ENCODE data around the gene LSAMP.

The LSAMP gene

DNA sequence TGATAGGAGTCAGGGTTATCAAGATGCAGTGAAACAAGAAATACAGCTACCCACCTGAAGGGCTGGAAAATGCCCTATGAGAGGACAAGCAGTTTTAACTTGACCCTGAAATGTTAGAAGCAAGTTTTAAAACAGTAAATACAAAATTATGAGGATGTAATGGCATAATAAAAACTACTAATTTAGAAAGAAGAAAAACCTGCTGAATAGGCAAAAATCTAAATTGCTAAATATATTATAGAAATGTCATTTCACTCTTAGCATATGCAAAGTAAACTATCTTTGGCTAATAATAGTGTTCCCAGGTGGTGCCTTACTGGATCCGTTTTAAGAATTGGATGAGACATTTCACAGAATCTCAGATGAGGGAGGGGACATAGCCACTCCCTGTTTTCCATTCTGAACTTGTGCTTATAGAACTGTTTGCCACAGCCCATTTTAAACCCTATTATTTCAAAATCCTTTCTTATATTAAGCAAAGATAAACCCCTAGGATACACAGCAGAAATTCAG lies 294.6 kb downstream of the LSAMP start:
- H3K9ac ChIP-seq (ENCODE audit: low read length) = no peak overlapping the region
- no peak overlapping the region for H3K4me3 ChIP-seq (ENCODE audit: low read length)
- H3K9me3 ChIP-seq (ENCODE audit: control insufficient read depth, low read depth, low read length) = peaks cover 5% of the 10 kb centered on the region
- H3K27ac ChIP-seq (ENCODE audit: low read length) = no peak overlapping the region
- H3K4me1 ChIP-seq (ENCODE audit: control insufficient read depth, low read depth, low read length) = peaks cover 19% of the 10 kb centered on the region
- H3K27me3 ChIP-seq (ENCODE audit: control insufficient read depth, insufficient read depth, low read length) = no peaks in the 10 kb centered on the region
- no peaks in the 10 kb centered on the region for H3K36me3 ChIP-seq (ENCODE audit: control insufficient read depth, low read depth, low read length)

DNA sequence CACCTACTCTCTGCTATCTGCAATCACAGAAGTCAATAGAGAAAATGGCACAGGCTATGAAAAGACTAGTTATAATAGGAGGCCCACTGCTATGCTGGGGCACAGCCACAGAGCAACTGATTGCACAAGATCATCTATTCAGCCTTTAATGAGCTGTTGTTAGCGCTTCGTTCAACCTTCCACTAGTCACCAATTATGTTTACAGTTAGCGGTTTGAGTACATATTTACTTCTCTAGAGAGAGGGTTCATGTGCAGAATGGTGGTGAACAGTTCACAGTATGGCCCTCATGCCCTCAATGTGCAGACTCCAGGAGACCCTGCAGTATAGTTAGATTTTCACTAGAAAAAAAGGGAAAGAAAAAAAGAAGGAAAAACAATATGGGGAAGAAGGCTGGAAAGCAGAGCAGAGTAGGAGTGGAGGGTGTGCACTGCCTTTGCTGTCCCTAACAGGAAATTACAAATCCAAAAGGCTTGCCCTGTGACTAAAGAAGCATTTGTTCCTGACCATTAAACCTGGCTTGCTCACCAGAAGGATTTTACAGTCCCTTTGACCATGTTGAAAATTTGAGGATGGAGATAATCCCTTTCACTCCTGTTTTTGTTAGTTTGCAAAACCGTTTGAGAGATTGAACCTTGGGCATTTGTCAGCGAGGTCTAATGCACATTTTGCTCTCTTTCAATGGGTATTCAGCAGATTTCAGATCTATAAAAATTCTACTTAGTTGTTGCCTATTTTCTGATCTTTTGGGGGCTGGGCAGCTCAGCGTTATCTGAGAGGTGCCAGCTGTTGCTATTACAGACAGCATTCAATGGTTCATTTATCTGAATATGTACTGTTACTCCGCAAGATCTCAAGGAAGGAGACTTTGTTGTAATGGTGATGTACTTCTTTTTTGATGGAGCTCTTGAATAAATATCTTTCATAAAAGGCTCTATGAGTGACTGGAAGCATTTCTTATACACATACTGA lies 296.1 kb downstream of the LSAMP start:
- no peak overlapping the region for H3K4me3 ChIP-seq (ENCODE audit: low read length)
- H3K9ac ChIP-seq (ENCODE audit: low read length) = no peak overlapping the region
- H3K27ac ChIP-seq (ENCODE audit: low read length) = no peak overlapping the region
- peaks cover 11% of the 10 kb centered on the region for H3K9me3 ChIP-seq (ENCODE audit: control insufficient read depth, low read depth, low read length)
- no peaks in the 10 kb centered on the region for H3K27me3 ChIP-seq (ENCODE audit: control insufficient read depth, insufficient read depth, low read length)
- peaks cover 19% of the 10 kb centered on the region for H3K4me1 ChIP-seq (ENCODE audit: control insufficient read depth, low read depth, low read length)
- no peaks in the 10 kb centered on the region for H3K36me3 ChIP-seq (ENCODE audit: control insufficient read depth, low read depth, low read length)

DNA sequence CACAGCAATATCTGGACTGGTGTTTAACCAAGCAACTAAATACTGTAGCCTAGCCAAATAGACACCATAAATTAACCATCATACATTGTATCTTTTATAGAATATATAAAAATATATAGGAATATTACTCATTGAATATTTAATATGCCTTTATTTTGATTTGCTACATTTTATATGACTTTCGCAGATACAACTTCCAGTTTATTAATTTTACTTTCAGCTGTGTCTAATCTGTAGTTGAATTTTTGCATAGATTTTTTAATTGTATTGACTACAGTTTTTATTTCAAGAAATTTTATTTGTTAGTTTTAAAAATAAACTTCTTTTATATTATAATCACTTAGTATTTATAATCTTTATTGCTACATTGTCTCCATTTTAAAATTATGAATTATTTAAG lies 299.7 kb downstream of the LSAMP start:
- Histone ChIP-seq H3K27ac (ENCODE audit: low read length) (no peak overlapping the region), H3K4me3 (ENCODE audit: low read length) (no peak overlapping the region), H3K27me3 (ENCODE audit: control insufficient read depth, insufficient read depth, low read length) (no peaks in the 10 kb centered on the region), H3K4me1 (ENCODE audit: control insufficient read depth, low read depth, low read length) (peaks cover 14% of the 10 kb centered on the region), H3K9me3 (ENCODE audit: control insufficient read depth, low read depth, low read length) (peaks cover 11% of the 10 kb centered on the region), H3K9ac (ENCODE audit: low read length) (no peak overlapping the region), H3K36me3 (ENCODE audit: control insufficient read depth, low read depth, low read length) (no peaks in the 10 kb centered on the region)

DNA sequence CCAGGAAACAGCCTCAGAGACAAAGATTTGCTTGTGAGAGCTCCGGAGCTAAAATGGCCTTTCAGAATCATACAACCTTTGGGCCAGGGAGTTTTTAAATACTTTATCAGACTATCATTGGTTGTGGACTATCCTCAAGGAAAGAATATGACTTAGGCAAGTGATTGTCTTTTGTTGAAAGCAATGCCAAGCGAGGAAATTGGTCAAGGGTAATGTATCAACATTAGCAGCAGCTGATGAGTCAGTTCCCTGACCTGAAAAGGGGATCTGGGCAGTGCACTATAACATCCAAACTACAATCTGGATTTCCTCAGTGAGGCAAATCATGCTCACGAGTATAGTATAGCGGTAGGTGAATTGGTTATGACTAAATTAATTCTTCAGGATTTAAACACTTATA lies 303.6 kb downstream of the LSAMP start:
- H3K36me3 ChIP-seq (ENCODE audit: control insufficient read depth, low read depth, low read length) = no peaks in the 10 kb centered on the region
- H3K9me3 ChIP-seq (ENCODE audit: control insufficient read depth, low read depth, low read length) = peaks cover 11% of the 10 kb centered on the region
- H3K4me3 ChIP-seq (ENCODE audit: low read length) = no peak overlapping the region
- H3K27ac ChIP-seq (ENCODE audit: low read length) = no peak overlapping the region
- H3K9ac ChIP-seq (ENCODE audit: low read length) = no peak overlapping the region
- H3K27me3 ChIP-seq (ENCODE audit: control insufficient read depth, insufficient read depth, low read length) = no peaks in the 10 kb centered on the region
- H3K4me1 ChIP-seq (ENCODE audit: control insufficient read depth, low read depth, low read length) = no peaks in the 10 kb centered on the region

DNA sequence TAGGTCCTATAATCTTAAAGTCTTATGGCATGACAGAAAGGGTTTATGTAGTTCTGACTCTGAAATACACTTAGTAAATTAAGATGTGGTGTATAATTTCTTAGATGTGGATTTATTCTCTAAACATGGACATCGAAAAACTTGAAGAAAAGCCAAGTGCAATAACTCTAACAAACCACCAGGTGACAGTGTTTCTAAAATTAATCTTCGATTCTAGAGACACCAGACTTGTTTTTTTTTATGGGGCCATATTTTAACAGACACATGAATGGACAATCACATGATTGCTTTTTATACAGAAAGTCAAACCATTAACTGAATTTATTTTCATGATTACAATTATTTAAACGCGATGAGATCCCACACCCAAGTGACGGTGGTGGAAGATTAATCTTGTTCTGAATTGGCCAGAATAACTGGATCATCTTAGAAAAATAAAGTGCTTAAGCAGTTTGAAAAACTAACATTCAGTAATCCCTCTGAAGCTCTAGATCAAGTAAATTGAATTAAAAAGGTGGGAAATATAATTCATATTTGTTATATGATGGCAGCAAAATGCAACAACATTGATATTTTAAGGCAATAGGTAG lies 305.1 kb downstream of the LSAMP start:
- Histone ChIP-seq H3K4me3 (ENCODE audit: low read length) (no peak overlapping the region), H3K27me3 (ENCODE audit: control insufficient read depth, insufficient read depth, low read length) (no peaks in the 10 kb centered on the region), H3K4me1 (ENCODE audit: control insufficient read depth, low read depth, low read length) (no peaks in the 10 kb centered on the region), H3K36me3 (ENCODE audit: control insufficient read depth, low read depth, low read length) (no peaks in the 10 kb centered on the region), H3K27ac (ENCODE audit: low read length) (no peak overlapping the region), H3K9me3 (ENCODE audit: control insufficient read depth, low read depth, low read length) (peaks cover 3% of the 10 kb centered on the region), H3K9ac (ENCODE audit: low read length) (no peak overlapping the region)

DNA sequence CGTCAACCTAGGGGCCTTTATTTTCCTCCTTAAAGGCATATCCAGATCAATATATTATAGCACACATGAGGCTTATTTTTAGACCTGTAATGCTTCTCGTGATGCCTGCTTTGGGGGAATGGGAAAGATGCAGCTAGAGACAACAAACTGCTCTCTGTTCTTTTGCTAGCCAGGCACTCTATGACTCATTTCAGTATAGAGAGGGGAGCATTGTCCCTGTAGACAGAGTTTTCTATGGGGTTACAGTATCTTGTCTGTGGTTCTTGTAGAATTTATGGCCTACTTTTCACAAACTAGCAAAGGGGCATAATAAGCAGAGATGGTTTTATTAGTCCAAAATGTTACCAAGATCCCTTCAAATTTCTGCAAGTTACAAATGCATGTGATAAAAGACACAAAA lies 305.6 kb downstream of the LSAMP start:
- Histone ChIP-seq H3K4me1 (ENCODE audit: control insufficient read depth, low read depth, low read length) (no peaks in the 10 kb centered on the region), H3K27ac (ENCODE audit: low read length) (no peak overlapping the region), H3K27me3 (ENCODE audit: control insufficient read depth, insufficient read depth, low read length) (no peaks in the 10 kb centered on the region), H3K36me3 (ENCODE audit: control insufficient read depth, low read depth, low read length) (no peaks in the 10 kb centered on the region), H3K9ac (ENCODE audit: low read length) (no peak overlapping the region), H3K9me3 (ENCODE audit: control insufficient read depth, low read depth, low read length) (no peaks in the 10 kb centered on the region), H3K4me3 (ENCODE audit: low read length) (no peak overlapping the region)

DNA sequence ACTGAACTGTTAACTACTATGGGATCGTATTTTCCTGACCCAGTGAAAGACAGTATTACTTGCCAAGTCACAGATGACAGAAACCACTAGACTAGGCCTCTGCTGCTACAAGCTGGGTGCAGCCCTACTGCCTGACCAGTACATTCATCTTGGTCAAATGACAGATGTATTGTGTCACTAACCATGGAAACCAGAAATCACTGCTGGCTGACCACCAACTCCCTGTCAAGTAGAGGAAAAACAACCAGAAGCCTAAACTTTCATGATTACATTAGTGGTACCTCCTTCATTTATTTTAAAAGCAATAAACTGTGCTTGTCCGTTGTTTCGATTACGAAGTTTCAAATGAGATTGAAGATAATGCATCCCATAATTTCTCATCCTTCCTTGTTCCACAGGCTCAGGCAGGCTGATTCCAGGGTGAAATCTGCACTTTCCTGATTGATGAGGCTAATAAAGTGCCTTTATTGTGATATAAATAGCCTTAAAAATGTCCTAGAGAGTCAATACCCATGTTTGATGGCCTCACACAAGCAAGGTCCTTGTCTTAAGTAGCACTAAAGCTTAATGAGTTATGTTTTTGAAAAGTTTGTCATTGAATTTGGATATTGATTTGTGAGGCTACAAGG lies 309.7 kb downstream of the LSAMP start:
- Histone ChIP-seq H3K9ac (ENCODE audit: low read length) (no peak overlapping the region), H3K4me1 (ENCODE audit: control insufficient read depth, low read depth, low read length) (no peaks in the 10 kb centered on the region), H3K4me3 (ENCODE audit: low read length) (no peak overlapping the region), H3K27ac (ENCODE audit: low read length) (no peak overlapping the region), H3K9me3 (ENCODE audit: control insufficient read depth, low read depth, low read length) (no peaks in the 10 kb centered on the region), H3K36me3 (ENCODE audit: control insufficient read depth, low read depth, low read length) (no peaks in the 10 kb centered on the region), H3K27me3 (ENCODE audit: control insufficient read depth, insufficient read depth, low read length) (no peaks in the 10 kb centered on the region)

DNA sequence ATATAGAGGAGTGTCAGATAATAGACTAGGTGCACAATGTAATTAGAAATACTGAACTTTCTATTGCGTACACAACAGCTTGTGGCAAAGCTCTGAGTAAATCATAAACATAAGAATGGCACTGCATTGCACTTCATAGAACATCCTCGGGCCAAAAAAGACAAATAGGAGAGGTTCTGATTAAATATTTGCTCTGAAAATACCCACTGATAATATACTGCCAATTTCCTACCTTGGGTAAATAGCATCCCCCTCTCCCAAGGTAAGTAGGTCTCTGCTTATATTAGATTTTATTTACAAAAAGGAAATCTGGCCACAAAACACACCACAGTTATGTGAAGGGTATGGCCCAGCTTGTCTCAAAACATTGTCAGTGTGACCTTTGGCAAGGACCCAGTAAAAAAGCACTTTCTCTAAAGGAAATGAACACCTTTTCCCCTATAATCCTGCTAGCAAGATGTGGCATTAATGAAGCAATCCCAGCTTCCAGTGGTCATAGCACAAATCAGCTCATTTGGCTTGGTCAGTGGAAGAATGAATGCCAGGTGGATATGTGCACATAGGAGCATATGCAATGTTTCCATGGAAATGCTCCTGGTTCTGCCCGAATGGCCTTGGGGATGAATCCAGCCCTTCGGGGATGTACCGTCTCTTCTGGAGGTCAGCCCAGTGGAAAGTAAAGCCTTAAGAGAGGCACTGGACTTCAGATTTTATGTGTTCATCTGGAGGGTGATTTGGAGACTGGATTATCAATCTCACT lies 315.9 kb downstream of the LSAMP start:
- H3K4me1 ChIP-seq (ENCODE audit: control insufficient read depth, low read depth, low read length) = peaks cover 12% of the 10 kb centered on the region
- no peaks in the 10 kb centered on the region for H3K36me3 ChIP-seq (ENCODE audit: control insufficient read depth, low read depth, low read length)
- H3K27me3 ChIP-seq (ENCODE audit: control insufficient read depth, insufficient read depth, low read length) = no peaks in the 10 kb centered on the region
- no peaks in the 10 kb centered on the region for H3K9me3 ChIP-seq (ENCODE audit: control insufficient read depth, low read depth, low read length)
- H3K27ac ChIP-seq (ENCODE audit: low read length) = no peak overlapping the region
- H3K9ac ChIP-seq (ENCODE audit: low read length) = no peak overlapping the region
- H3K4me3 ChIP-seq (ENCODE audit: low read length) = no peak overlapping the region

DNA sequence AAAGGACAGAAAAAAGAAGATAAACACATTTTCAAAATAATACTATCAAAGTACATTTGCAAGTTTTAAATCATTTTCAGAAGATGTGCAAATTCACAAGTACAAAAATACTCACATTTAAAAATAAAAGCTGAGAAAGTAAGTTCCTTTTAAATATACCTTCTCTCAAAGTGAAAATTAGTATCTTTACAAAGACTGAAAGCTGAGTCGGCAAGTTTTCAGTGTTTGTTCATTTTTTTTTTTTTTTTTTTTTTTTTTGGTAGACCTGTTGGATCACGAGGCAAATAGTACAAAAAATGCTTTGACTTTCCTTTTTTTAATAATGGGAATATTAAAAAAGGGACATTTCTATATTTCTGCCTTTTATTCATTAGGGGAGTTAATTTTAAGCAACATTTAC lies 317.8 kb downstream of the LSAMP start:
- Histone ChIP-seq H3K4me1 (ENCODE audit: control insufficient read depth, low read depth, low read length) (peaks cover 12% of the 10 kb centered on the region), H3K27me3 (ENCODE audit: control insufficient read depth, insufficient read depth, low read length) (no peaks in the 10 kb centered on the region), H3K4me3 (ENCODE audit: low read length) (no peak overlapping the region), H3K36me3 (ENCODE audit: control insufficient read depth, low read depth, low read length) (no peaks in the 10 kb centered on the region), H3K27ac (ENCODE audit: low read length) (no peak overlapping the region), H3K9ac (ENCODE audit: low read length) (no peak overlapping the region), H3K9me3 (ENCODE audit: control insufficient read depth, low read depth, low read length) (no peaks in the 10 kb centered on the region)

DNA sequence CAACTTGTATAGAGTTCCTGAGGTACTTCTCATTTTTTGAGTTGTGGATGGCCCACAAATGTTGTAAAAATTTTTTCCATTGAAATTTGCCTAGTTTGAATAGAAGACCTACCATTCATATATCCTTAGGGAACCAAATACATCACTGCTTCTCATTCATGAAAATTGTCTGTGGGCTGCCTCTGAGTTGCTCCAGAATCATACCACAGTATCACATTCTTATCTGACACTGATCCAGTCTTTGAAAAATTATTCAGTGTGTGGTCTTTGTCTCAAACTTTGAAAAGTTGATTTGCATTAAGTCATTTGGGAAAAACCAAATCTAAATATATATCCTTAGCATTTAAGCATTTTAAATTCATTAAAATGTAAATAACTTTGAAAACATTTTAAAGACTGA lies 321.1 kb downstream of the LSAMP start:
- no peaks in the 10 kb centered on the region for H3K27me3 ChIP-seq (ENCODE audit: control insufficient read depth, insufficient read depth, low read length)
- H3K4me3 ChIP-seq (ENCODE audit: low read length) = no peak overlapping the region
- H3K4me1 ChIP-seq (ENCODE audit: control insufficient read depth, low read depth, low read length) = peaks cover 12% of the 10 kb centered on the region
- no peaks in the 10 kb centered on the region for H3K36me3 ChIP-seq (ENCODE audit: control insufficient read depth, low read depth, low read length)
- no peak overlapping the region for H3K27ac ChIP-seq (ENCODE audit: low read length)
- no peak overlapping the region for H3K9ac ChIP-seq (ENCODE audit: low read length)
- no peaks in the 10 kb centered on the region for H3K9me3 ChIP-seq (ENCODE audit: control insufficient read depth, low read depth, low read length)
